ENCODE data around the gene WDR91.
A peak's percentile ranks its signal among the peaks of the same experiment; 100 is the strongest.

Gene WDR91

DNA sequence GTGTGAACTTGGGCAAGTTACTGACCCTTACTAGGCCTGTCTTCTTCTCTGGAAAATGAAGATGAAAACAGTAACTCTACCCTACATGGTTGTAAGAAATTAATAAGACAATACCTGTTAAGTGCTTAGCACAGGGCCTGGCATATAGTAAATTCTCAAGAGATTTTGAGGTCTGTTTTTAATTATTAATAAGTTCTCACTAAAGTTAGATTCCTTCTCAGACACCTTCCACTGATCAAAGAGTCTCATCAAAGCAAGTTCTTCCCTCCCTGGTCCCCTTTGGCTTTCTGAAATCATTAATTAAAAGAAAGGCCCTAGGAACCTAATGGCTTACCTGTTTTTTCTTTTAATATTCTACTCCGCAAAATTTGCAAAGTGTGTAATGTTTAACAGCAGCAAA lies 58.9 kb downstream of the WDR91 start:
- H3K4me3 Mint-ChIP-seq, result no peak overlapping the region
- ATAC-seq, result no peak
- DNase-seq, result no peak
- H3K27ac Mint-ChIP-seq, result peak overlapping the region in 1 of 2 donors; percentile 91
- H3K9me3 Mint-ChIP-seq, result peaks cover 33 to 44% of the 10 kb centered on the region in 2 donors
- peaks cover 42% of the 10 kb centered on the region for H3K4me1 Mint-ChIP-seq
- no peaks in the 10 kb centered on the region for H3K27me3 Mint-ChIP-seq

DNA sequence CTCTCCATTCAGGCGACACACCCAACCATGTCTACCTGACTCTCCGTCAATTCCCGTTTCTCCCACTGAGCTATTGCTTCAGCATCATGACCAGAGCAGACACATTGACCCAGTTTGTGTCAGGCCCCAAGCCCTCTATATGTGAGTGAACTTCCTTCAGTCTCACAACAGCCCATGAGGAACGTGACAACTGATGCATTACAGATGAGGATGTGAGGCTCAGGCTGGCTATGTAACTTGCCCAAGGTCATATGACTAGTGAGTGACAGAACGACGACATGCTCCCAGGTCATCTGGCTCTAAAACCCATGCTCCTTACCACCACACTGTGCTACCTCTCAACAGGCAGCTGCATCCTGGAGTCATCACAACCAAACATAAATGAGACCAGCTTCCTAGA lies 59.8 kb downstream of the WDR91 start:
- Mint-ChIP-seq H3K4me3 (peak overlapping the region; percentile 11 to 92), H3K9me3 (peaks cover 25 to 35% of the 10 kb centered on the region in 2 donors), H3K27me3 (no peaks in the 10 kb centered on the region), H3K4me1 (peaks cover 47% of the 10 kb centered on the region), H3K27ac (peak overlapping the region in 1 of 2 donors; percentile 6)
- DNase-seq (no peak), ATAC-seq (no peak)

DNA sequence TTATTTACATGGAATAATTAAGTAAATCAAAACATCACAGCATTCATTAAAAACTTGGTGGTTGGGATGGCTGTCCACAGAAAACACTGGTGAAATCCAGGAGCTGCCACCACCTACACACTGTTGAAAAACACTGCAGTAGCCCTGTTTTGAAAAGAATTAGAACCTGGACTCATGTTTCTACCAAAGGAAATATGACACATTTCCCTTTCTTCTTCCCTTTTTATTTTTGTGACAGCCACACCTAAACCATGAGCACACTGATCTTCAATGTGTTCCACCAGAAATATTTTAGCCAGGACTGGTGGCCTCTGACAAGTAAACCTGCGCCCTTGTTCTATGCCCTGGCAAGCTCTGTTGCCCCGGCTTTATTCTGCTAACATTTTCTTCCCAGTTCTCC lies 60.2 kb downstream of the WDR91 start:
- H3K27me3 Mint-ChIP-seq, result no peaks in the 10 kb centered on the region
- peak overlapping the region in 1 of 2 donors; percentile 6 for H3K27ac Mint-ChIP-seq
- H3K4me3 Mint-ChIP-seq, result peak overlapping the region; percentile 11 to 92
- DNase-seq, result no peak
- peaks cover 21 to 31% of the 10 kb centered on the region in 2 donors for H3K9me3 Mint-ChIP-seq
- ATAC-seq, result no peak
- H3K4me1 Mint-ChIP-seq, result peaks cover 51% of the 10 kb centered on the region

GRCh38 chr7:135150072-135150782 lies 61.1 kb downstream of the WDR91 start:
- H3K4me3 Mint-ChIP-seq, result peak overlapping the region; percentile 75 to 92
- peaks cover 60% of the 10 kb centered on the region for H3K4me1 Mint-ChIP-seq
- no peak for DNase-seq
- H3K9me3 Mint-ChIP-seq, result peaks cover 15 to 25% of the 10 kb centered on the region in 2 donors
- H3K27ac Mint-ChIP-seq, result peak overlapping the region; percentile 64 to 85
- no peak for ATAC-seq
- H3K27me3 Mint-ChIP-seq, result no peaks in the 10 kb centered on the region

DNA sequence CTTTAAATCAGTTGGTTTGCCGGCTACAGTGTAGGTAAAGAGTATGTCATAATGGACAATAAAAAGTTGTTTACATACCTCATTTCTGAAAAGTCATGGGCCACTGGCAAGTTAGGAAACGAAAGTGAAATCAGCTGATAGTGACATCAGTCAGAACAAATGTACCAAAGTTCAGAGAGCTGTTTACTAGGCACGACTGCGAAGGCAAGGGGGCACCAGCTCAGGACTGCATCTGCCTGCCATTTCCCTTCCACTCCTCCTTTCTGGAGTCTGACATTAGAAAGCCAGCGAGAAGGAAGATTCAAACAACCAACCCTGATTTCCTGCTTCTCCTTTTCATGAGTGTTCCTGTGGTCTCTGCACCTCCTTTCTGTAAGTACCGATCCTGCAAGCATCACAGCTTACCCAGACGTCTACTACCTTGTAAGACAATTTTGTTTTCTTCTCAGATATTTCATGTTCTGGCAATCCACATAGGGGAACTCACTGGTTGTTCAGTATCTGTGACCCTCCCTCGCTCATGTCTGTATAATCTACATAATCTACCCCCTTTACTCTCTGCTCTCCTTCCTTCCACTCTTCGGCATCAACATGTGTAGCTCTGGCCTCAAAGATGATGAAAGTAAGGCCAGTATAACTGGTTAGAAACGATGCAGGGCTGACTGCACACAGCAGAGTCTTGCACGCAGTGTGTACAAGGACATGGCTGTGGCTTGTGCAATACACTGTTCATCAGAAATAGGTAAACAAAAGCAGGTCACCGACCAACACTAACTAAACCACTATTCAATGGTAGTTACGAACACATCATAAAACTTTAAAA lies 63.2 kb downstream of the WDR91 start, which contains the start of gene TMEM140:
Gene TMEM140 (plus strand): TSS at position 174 of the 823 bp plus-strand sequence. CDS start 16,370 bp downstream, outside the sequence.
- peaks cover 54% of the 10 kb centered on the region for H3K4me1 Mint-ChIP-seq

GRCh38 chr7:135147341-135147898 lies 63.9 kb downstream of the WDR91 start:
- DNase-seq (peak; percentile 31 to 39), ATAC-seq (peak; percentile 24)
- H3K27ac Mint-ChIP-seq, result peak overlapping the region; percentile 92 to 98
- H3K4me3 Mint-ChIP-seq, result peak overlapping the region; percentile 75 to 92
- no peaks in the 10 kb centered on the region for H3K27me3 Mint-ChIP-seq
- peaks cover 54% of the 10 kb centered on the region for H3K4me1 Mint-ChIP-seq
- H3K9me3 Mint-ChIP-seq, result no peaks in the 10 kb centered on the region

More for the DNA sequence above, 63.2 kb downstream of the WDR91 start, which contains the start of gene TMEM140:
- ATAC-seq, result peak; percentile 89
- Mint-ChIP-seq H3K4me3 (peak within 1 kb of the TSS; percentile 75 to 92), H3K27ac (peak within 1 kb of the TSS; percentile 92 to 98), H3K9me3 (peaks cover 0 to 7% of the 10 kb centered on the region in 2 donors), H3K27me3 (no peaks in the 10 kb centered on the region)
- DNase-seq, result peak; percentile 62 to 75

GRCh38 chr7:135143885-135144668 lies 67.2 kb downstream of the WDR91 start:
- Mint-ChIP-seq H3K27ac (peak overlapping the region; percentile 30 to 45), H3K4me3 (peak overlapping the region in 1 of 2 donors; percentile 16), H3K4me1 (peaks cover 35% of the 10 kb centered on the region), H3K9me3 (peaks cover 5 to 6% of the 10 kb centered on the region in 2 donors), H3K27me3 (no peaks in the 10 kb centered on the region)
- ATAC-seq, result no peak
- DNase-seq, result no peak
